ENCODE measurements around the gene CSRP1. TPM values are rescaled to one million over a fixed set of nuclear protein-coding genes. Genes with fewer than 3 reads are reported as not detected.
A peak's percentile ranks its signal among the peaks of the same experiment; 100 is the strongest.

CSRP1 gene
- total RNA-seq, 4 donors from 2014 or later = 913 to 2,516 (median 1,349) TPM

DNA sequence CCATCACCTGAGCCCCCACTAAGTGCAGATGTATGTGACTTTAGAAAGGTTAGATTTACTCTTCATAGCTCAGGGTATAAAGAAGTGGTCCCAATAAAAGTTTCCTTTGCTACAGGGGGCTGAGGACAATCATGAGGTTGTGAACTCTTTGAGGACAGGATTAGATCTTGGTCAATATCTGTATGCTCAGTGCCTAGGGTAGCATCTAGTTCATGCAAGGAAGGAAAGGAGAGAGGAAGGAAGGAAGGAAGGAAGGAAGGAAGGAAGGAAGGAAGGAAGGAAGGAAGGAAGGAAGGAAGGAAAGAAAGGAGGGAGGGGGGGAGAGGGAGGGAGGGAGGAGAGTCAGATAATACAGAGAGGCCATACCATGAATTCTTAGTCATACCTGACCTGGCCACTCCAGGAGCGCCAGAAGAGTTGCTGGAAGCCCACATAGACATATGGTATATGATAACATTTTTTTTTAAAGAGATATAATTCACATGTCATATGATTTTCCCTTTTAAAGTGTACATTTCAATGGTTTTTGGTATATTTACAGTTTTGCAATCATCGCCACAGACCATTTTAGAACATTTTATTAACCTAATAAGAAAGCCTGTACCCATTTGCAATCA lies 9.7 kb upstream of the CSRP1 start:
- Histone ChIP-seq H3K4me1 (peaks cover 0 to 1% of the 10 kb centered on the region in 2 donors), H3K27me3 (no peaks in the 10 kb centered on the region), H3K27ac (no peak overlapping the region), H3K36me3 (no peaks in the 10 kb centered on the region), H3K9me3 (no peaks in the 10 kb centered on the region), H3K4me3 (no peak overlapping the region)
- intact Hi-C loops (cut with DNase I; ENCODE audit: low total_unique reads) = no loop called here
- TF ChIP-seq, protein P1, sequence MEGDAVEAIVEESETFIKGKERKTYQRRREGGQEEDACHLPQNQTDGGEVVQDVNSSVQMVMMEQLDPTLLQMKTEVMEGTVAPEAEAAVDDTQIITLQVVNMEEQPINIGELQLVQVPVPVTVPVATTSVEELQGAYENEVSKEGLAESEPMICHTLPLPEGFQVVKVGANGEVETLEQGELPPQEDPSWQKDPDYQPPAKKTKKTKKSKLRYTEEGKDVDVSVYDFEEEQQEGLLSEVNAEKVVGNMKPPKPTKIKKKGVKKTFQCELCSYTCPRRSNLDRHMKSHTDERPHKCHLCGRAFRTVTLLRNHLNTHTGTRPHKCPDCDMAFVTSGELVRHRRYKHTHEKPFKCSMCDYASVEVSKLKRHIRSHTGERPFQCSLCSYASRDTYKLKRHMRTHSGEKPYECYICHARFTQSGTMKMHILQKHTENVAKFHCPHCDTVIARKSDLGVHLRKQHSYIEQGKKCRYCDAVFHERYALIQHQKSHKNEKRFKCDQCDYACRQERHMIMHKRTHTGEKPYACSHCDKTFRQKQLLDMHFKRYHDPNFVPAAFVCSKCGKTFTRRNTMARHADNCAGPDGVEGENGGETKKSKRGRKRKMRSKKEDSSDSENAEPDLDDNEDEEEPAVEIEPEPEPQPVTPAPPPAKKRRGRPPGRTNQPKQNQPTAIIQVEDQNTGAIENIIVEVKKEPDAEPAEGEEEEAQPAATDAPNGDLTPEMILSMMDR (IDR thresholded peaks at IDR 0.05) = no peak
- no peak for TF ChIP-seq POLR2A (IDR thresholded peaks at IDR 0.05)
- DNase-seq = no peak

DNA sequence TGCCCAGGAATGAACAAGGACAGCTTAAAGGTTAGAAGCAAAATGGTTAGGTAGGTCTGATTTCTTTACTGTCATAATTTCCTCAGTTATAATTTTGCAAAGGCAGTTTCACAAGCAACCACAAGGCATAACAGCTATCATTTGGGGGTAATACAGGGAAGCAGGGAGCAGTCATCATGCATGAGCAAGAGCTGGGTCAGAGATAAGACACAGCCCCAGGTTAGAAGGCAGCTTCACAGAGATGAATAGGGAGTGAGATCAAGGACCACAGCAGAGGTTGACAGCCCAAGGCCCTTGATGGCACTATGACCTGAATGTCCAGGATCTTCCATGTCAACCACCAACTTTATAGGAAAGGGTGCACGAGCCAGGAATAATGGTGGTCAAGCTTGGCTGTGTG lies 9.0 kb upstream of the CSRP1 start:
- TF ChIP-seq, protein P1 (IDR thresholded peaks at IDR 0.05) = no peak
- TF ChIP-seq POLR2A (IDR thresholded peaks at IDR 0.05) = no peak
- H3K4me3 ChIP-seq = no peak overlapping the region
- H3K27me3 ChIP-seq = no peaks in the 10 kb centered on the region
- H3K27ac ChIP-seq = no peak overlapping the region
- no peaks in the 10 kb centered on the region for H3K36me3 ChIP-seq
- no peak for DNase-seq
- peaks cover 0 to 4% of the 10 kb centered on the region in 2 donors for H3K4me1 ChIP-seq
- no peaks in the 10 kb centered on the region for H3K9me3 ChIP-seq
- intact Hi-C loops (cut with DNase I; ENCODE audit: low total_unique reads) = no loop called here

- intact Hi-C loops (cut with DNase I; ENCODE audit: low total_unique reads) = no loop called here
- no peak overlapping the region for H3K4me3 ChIP-seq
- no peaks in the 10 kb centered on the region for H3K27me3 ChIP-seq
- TF ChIP-seq POLR2A (IDR thresholded peaks at IDR 0.05) = no peak
- TF ChIP-seq, protein P1 (IDR thresholded peaks at IDR 0.05) = no peak
- peaks cover 0 to 4% of the 10 kb centered on the region in 2 donors for H3K4me1 ChIP-seq
- no peaks in the 10 kb centered on the region for H3K36me3 ChIP-seq
- H3K27ac ChIP-seq = no peak overlapping the region
- peak in 1 of 2 donors; percentile 6 for DNase-seq
- H3K9me3 ChIP-seq = no peaks in the 10 kb centered on the region
Observed at GRCh38 chr1:201515062-201515750, 8.3 kb upstream of the CSRP1 start.

DNA sequence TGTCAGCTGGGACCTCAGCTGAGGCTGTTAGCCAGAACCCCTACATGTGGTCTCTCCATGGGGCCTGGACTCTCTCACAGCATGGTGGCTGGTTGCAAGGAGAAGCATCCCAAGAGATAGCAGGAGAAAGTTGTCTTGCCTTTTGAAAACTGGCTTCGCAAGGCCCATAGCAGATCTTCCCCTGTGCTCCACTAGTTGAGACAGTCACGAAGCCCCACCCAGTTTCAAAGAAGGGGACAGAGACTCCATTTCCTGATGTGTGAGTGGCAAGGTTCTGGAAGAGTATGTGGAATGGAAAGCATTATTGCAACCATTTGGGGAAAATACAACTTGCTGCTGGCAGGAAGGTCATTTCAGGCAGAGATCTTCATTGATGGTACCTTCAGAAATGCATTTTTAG lies 7.5 kb upstream of the CSRP1 start:
- no peaks in the 10 kb centered on the region for H3K9me3 ChIP-seq
- no peak overlapping the region for H3K27ac ChIP-seq
- TF ChIP-seq POLR2A (IDR thresholded peaks at IDR 0.05) = no peak
- TF ChIP-seq, protein P1 (IDR thresholded peaks at IDR 0.05) = no peak
- no peak overlapping the region for H3K4me3 ChIP-seq
- DNase-seq = peak in 1 of 2 donors; percentile 11
- no peaks in the 10 kb centered on the region for H3K27me3 ChIP-seq
- intact Hi-C loops (cut with DNase I; ENCODE audit: low total_unique reads) = loop anchor here (5.0 kb wide), 1 partner anchor 67 kb away; no protein-coding TSS in a partner anchor
- peaks cover 0 to 4% of the 10 kb centered on the region in 2 donors for H3K4me1 ChIP-seq
- H3K36me3 ChIP-seq = no peaks in the 10 kb centered on the region
